HUES6 (cell line): ENCODE data around the gene SLC26A5.
A peak's percentile ranks its signal among the peaks of the same experiment; 100 is the strongest.

Experiments
- H3K27ac ChIP-seq: 2 replicates; pipeline ENCODE4 v1.7.0; 2013; ENCODE audit warnings: low read depth, mild to moderate bottlenecking, low read length, inconsistent platforms
- H3K27me3 ChIP-seq: 2 replicates; pipeline ENCODE4 v1.6.1; 2013; ENCODE audit warnings: low read length; ENCODE audit not compliant: control insufficient read depth, insufficient read depth
- H3K36me3 ChIP-seq: 2 replicates; pipeline ENCODE4 v1.6.1; 2013; ENCODE audit warnings: low read length; ENCODE audit not compliant: control insufficient read depth, insufficient read depth
- H3K4me1 ChIP-seq: 2 replicates; pipeline ENCODE4 v1.6.1; 2013; ENCODE audit warnings: low read length; ENCODE audit not compliant: control insufficient read depth, insufficient read depth
- H3K4me3 ChIP-seq: 2 replicates; pipeline ENCODE4 v1.5.1; 2013; ENCODE audit warnings: low read depth, low read length
- H3K9ac ChIP-seq: one replicate; pipeline ENCODE4 v1.6.1; 2013; ENCODE audit warnings: mild to moderate bottlenecking, low read length
- H3K9me3 ChIP-seq: 2 replicates; pipeline ENCODE4 v1.6.1; 2013; ENCODE audit warnings: low read depth, low read length; ENCODE audit not compliant: control insufficient read depth, insufficient read depth

The SLC26A5 gene

GRCh38 chr7:103346396-103346795, 99.6 kb downstream of the SLC26A5 start:
- H3K9me3 ChIP-seq, result no peaks in the 10 kb centered on the region
- no peak overlapping the region for H3K9ac ChIP-seq
- no peak overlapping the region for H3K27ac ChIP-seq
- H3K4me3 ChIP-seq, result no peak overlapping the region
- H3K4me1 ChIP-seq, result peaks cover 7% of the 10 kb centered on the region; the same call in 1 of the 2 replicates
- peaks cover 20% of the 10 kb centered on the region for H3K36me3 ChIP-seq
- H3K27me3 ChIP-seq, result no peaks in the 10 kb centered on the region

- Histone ChIP-seq H3K9me3 (no peaks in the 10 kb centered on the region), H3K9ac (peak within 1 kb of the TSS; percentile 95), H3K27ac (peak within 1 kb of the TSS; percentile 75), H3K27me3 (no peaks in the 10 kb centered on the region), H3K36me3 (peaks cover 25% of the 10 kb centered on the region), H3K4me1 (peaks cover 7% of the 10 kb centered on the region; the same call in 1 of the 2 replicates), H3K4me3 (peak within 1 kb of the TSS; percentile 89)
Observed at GRCh38 chr7:103344453-103345149, 101.4 kb downstream of the SLC26A5 start, which contains the start of gene DNAJC2. Gene DNAJC2 (minus strand): TSS chr7:103344767. CDS start chr7:103344622, 145 bp downstream.

- H3K4me1 ChIP-seq, result peaks cover 4% of the 10 kb centered on the region; the same call in 1 of the 2 replicates
- H3K36me3 ChIP-seq, result peaks cover 31% of the 10 kb centered on the region
- peak overlapping the region; percentile 89 for H3K4me3 ChIP-seq
- H3K27ac ChIP-seq, result peak overlapping the region; percentile 75
- no peaks in the 10 kb centered on the region for H3K27me3 ChIP-seq
- no peaks in the 10 kb centered on the region for H3K9me3 ChIP-seq
- H3K9ac ChIP-seq, result peak overlapping the region; percentile 95
Observed at GRCh38 chr7:103343758-103344452, 102.1 kb downstream of the SLC26A5 start.

- Histone ChIP-seq H3K4me3 (peak overlapping the region; percentile 89), H3K27me3 (no peaks in the 10 kb centered on the region), H3K9ac (peak overlapping the region; percentile 95), H3K27ac (no peak overlapping the region), H3K36me3 (peaks cover 32% of the 10 kb centered on the region), H3K4me1 (no peaks in the 10 kb centered on the region), H3K9me3 (no peaks in the 10 kb centered on the region)
Observed at GRCh38 chr7:103343332-103343731, 102.7 kb downstream of the SLC26A5 start.

- Histone ChIP-seq H3K4me3 (no peak overlapping the region), H3K9ac (no peak overlapping the region), H3K27ac (no peak overlapping the region), H3K4me1 (no peaks in the 10 kb centered on the region), H3K9me3 (no peaks in the 10 kb centered on the region), H3K36me3 (peaks cover 48% of the 10 kb centered on the region), H3K27me3 (no peaks in the 10 kb centered on the region)
Observed at GRCh38 chr7:103341466-103341865, 104.5 kb downstream of the SLC26A5 start.

DNA sequence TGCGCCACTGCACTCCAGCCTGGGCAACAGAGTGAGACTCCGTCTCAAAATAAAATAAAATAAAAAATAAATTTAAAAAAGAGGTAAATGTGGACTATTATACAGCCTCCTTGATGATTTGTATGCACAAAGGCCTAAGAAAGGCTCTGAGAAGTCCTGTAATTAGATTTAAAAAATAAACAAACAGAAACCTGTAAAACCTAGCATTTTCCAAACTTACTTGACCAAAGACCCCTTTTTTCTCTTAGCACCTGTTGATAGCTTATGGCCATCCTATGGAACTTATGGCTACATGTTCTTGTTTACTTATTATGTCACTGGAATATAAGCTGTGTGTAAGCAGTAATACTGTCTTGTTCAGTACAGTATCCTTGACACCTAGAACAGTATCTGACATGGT, 107.1 kb downstream of the SLC26A5 start:
- Histone ChIP-seq H3K27me3 (no peaks in the 10 kb centered on the region), H3K36me3 (peaks cover 63% of the 10 kb centered on the region), H3K4me1 (no peaks in the 10 kb centered on the region), H3K9ac (no peak overlapping the region), H3K27ac (no peak overlapping the region), H3K9me3 (no peaks in the 10 kb centered on the region), H3K4me3 (no peak overlapping the region)

GRCh38 chr7:103336761-103337160, 109.2 kb downstream of the SLC26A5 start:
- no peak overlapping the region for H3K27ac ChIP-seq
- no peaks in the 10 kb centered on the region for H3K4me1 ChIP-seq
- no peaks in the 10 kb centered on the region for H3K9me3 ChIP-seq
- H3K27me3 ChIP-seq, result no peaks in the 10 kb centered on the region
- H3K36me3 ChIP-seq, result peaks cover 73% of the 10 kb centered on the region
- no peak overlapping the region for H3K9ac ChIP-seq
- no peak overlapping the region for H3K4me3 ChIP-seq

DNA sequence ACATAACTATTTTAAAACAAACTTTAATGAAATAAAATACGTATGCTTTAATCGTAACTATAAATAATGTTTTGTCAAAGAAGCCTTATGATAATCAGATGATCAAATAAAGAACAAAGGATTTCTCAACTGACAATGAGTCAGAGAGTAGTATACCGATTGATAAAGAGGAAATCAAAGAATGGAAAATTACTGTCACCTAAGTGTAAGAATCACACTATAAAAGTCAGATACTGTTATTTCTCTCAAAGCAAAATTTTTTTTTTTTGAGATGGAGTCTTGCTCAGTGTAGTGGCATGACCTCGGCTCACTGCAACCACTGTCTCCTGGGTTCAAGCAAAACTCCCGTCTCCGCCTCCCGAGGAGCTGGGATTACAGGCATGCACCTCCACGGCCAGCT, 120.3 kb downstream of the SLC26A5 start:
- H3K4me3 ChIP-seq, result no peak overlapping the region
- H3K9me3 ChIP-seq, result no peaks in the 10 kb centered on the region
- H3K27ac ChIP-seq, result no peak overlapping the region
- peaks cover 4% of the 10 kb centered on the region; the same call in 1 of the 2 replicates for H3K4me1 ChIP-seq
- H3K9ac ChIP-seq, result no peak overlapping the region
- H3K27me3 ChIP-seq, result no peaks in the 10 kb centered on the region
- peaks cover 69% of the 10 kb centered on the region for H3K36me3 ChIP-seq
